PC-3 (cell line): Measurements from ENCODE around the gene TRAPPC13. TPM values are rescaled to one million over a fixed set of nuclear protein-coding genes. Genes with fewer than 3 reads are reported as not detected.

Experiments
- total RNA-seq: library from RNA; depleted of rRNA; stranded (reverse); fragments of >200 nt; gene quantifications from 2 replicates; pipeline ENCODE4 v1.2.3, GENCODE V29; 2014; rRNA removed

Gene TRAPPC13
- total RNA-seq, 1 experiment from 2014 or later: 6.6 TPM

Other genes starting within 250 kb of the TRAPPC13 start
- 1.5 and 1.7 TPM in 2 replicates for gene ADAMTS6, start 143.1 kb upstream of the TRAPPC13 start, total RNA-seq
- gene CENPK, start 61.9 kb upstream of the TRAPPC13 start, total RNA-seq: 8.0 and 8.6 TPM in 2 replicates
- gene PPWD1, start 61.7 kb upstream of the TRAPPC13 start, total RNA-seq: 11.6 and 14.8 TPM in 2 replicates
- 4.7 and 7.7 TPM in 2 replicates for gene TRIM23, start 694 bp upstream of the TRAPPC13 start, total RNA-seq
- 1.4 and 1.6 TPM in 2 replicates for gene SHLD3, start within 50 bp of the TRAPPC13 start, total RNA-seq
- 0.98 and 1.1 TPM in 2 replicates for gene SGTB, start 97.1 kb downstream of the TRAPPC13 start, total RNA-seq
- 7.9 and 13.6 TPM in 2 replicates for gene NLN, start 97.2 kb downstream of the TRAPPC13 start, total RNA-seq